Gastroesophageal sphincter (tissue), 4 donors: ENCODE measurements around the gene PFN2. TPM values are rescaled to one million over a fixed set of nuclear protein-coding genes. Genes with fewer than 3 reads are reported as not detected.
"Not testable (repeated sequence)": the region's sequence is repeated elsewhere in the genome, so short reads cannot be mapped to it uniquely, and the experiment has no call there.

Experiments used
- ATAC-seq: fragments of 150-250 bp; one replicate; pipeline ENCODE4 v1.9.1; 2016; ENCODE audit warnings: mild to moderate bottlenecking, moderate library complexity
- H3K27ac ChIP-seq, 4 donors: fragments of 200-600 bp; sonication (generic) in 3 of 4; 1 replicate in 3 of 4; 2 replicates in 1 of 4; pipeline ENCODE4 v1.5.1; 2016 to 2019
- H3K27me3 ChIP-seq: fragments of 200-600 bp; sonication (generic); one replicate; pipeline ENCODE4 v1.5.1; 2019
- H3K36me3 ChIP-seq, 2 donors: fragments of 200-600 bp; sonication (generic); one replicate each; pipeline ENCODE4 v1.5.1; 2019; ENCODE audit warnings: control low read depth in 1 of 2
- H3K4me1 ChIP-seq, 3 donors: fragments of 200-600 bp; sonication (generic); 1 replicate in 2 of 3; 2 replicates in 1 of 3; pipeline ENCODE4 v1.5.1; 2016 to 2019; ENCODE audit warnings: control low read depth in 2 of 3
- H3K4me3 ChIP-seq, 2 donors: fragments of 200-600 bp; sonication (generic); one replicate each; pipeline ENCODE4 v1.5.1; 2019; ENCODE audit warnings: mild to moderate bottlenecking in 1 of 2, moderate library complexity in 1 of 2
- H3K9me3 ChIP-seq, 3 donors: fragments of 200-600 bp; sonication (generic); one replicate each; pipeline ENCODE4 v1.5.1; 2017 to 2019; ENCODE audit warnings: control low read depth in 2 of 3
- CTCF ChIP-seq, 4 experiments: fragments of 200-600 bp in 2 of 4; fragments of 450-650 bp in 2 of 4; sonication (generic) in 1 of 4; IDR thresholded peaks; one replicate each; pipeline ENCODE4 v1.5.1; 2017 to 2019; ENCODE audit warnings: antibody characterized with exemption in 4 of 4, mild to moderate bottlenecking in 2 of 4, moderate library complexity in 2 of 4
- EP300 ChIP-seq: sonication (generic); formaldehyde crosslinking; IDR thresholded peaks from one replicate; pipeline ENCODE4 v1.6.1; 2017; ENCODE audit warnings: antibody characterized with exemption, mild to moderate bottlenecking
- POLR2A ChIP-seq, 2 donors: fragments of 450-650 bp; IDR thresholded peaks; one replicate each; pipeline ENCODE4 v1.6.1; 2017; ENCODE audit warnings: antibody characterized with exemption in 2 of 2, mild to moderate bottlenecking in 2 of 2, moderate library complexity in 1 of 2
- POLR2AphosphoS5 ChIP-seq: sonication (generic); formaldehyde crosslinking; IDR thresholded peaks from one replicate; pipeline ENCODE4 v1.6.1; 2017; ENCODE audit warnings: antibody characterized with exemption
- WGBS, 2 donors: methylation state at CpG; one replicate each; pipeline ENCODE4 v1.1.5; 2018; ENCODE audit warnings: low coverage in 1 of 2; 5-methylcytosine and 5-hydroxymethylcytosine counted together
- total RNA-seq, 4 donors: library from RNA; depleted of rRNA; stranded (reverse); fragments of >200 nt; gene quantifications; one replicate each; pipeline ENCODE4 v1.1.0, GENCODE V29; 2016

Gene PFN2
- total RNA-seq, 4 donors from 2014 or later, result 43.5 to 80.6 (median 54.6) TPM

- no peaks in the 10 kb centered on the region for H3K36me3 ChIP-seq
- TF ChIP-seq POLR2AphosphoS5 (no peak), EP300 (no peak)
- no peak for ATAC-seq
- H3K4me1 ChIP-seq, result no peaks in the 10 kb centered on the region
- no peaks in the 10 kb centered on the region for H3K27me3 ChIP-seq
- H3K27ac ChIP-seq, result no peak overlapping the region
- H3K9me3 ChIP-seq, result peaks cover 0 to 13% (median 0%) of the 10 kb centered on the region in 3 donors
- no peak overlapping the region for H3K4me3 ChIP-seq
- WGBS, 2 donors, result 73 to 75% methylated on average over 1 of the region's 1 CpG
Measured at GRCh38 chr3:149990423-149990948, 19.8 kb upstream of the PFN2 start.

GRCh38 chr3:149989307-149989706 is 18.6 kb upstream of the PFN2 start:
- ATAC-seq, result no peak
- no peak overlapping the region for H3K4me3 ChIP-seq
- H3K27ac ChIP-seq, result no peak overlapping the region
- 64 to 85% methylated on average over 2 of the region's 2 CpGs for WGBS, 2 donors
- peaks cover 0 to 2% (median 0%) of the 10 kb centered on the region in 3 donors for H3K9me3 ChIP-seq
- no peaks in the 10 kb centered on the region for H3K36me3 ChIP-seq
- H3K4me1 ChIP-seq, result no peaks in the 10 kb centered on the region
- H3K27me3 ChIP-seq, result no peaks in the 10 kb centered on the region
- no peak for TF ChIP-seq POLR2A (IDR thresholded peaks at IDR 0.05)
- no peak for TF ChIP-seq CTCF (IDR thresholded peaks at IDR 0.05)
- TF ChIP-seq POLR2AphosphoS5, result no peak
- TF ChIP-seq EP300, result no peak

- H3K4me1 ChIP-seq, result peaks cover 0 to 1% (median 0%) of the 10 kb centered on the region in 3 donors
- H3K9me3 ChIP-seq, result no peaks in the 10 kb centered on the region
- H3K36me3 ChIP-seq, result no peaks in the 10 kb centered on the region
- WGBS, 2 donors, result 90 to 92% methylated on average over 4 of the region's 4 CpGs
- ATAC-seq, result no peak
- no peak overlapping the region for H3K4me3 ChIP-seq
- H3K27ac ChIP-seq, result no peak overlapping the region
- TF ChIP-seq POLR2A (IDR thresholded peaks at IDR 0.05) (no peak), POLR2AphosphoS5 (no peak), EP300 (no peak), CTCF (IDR thresholded peaks at IDR 0.05) (no peak)
- no peaks in the 10 kb centered on the region for H3K27me3 ChIP-seq
Measured at GRCh38 chr3:149983628-149984027, 12.9 kb upstream of the PFN2 start.

- not testable (repeated sequence) for H3K27me3 ChIP-seq, H3K9me3 ChIP-seq, H3K4me1 ChIP-seq, H3K4me3 ChIP-seq, H3K36me3 ChIP-seq, H3K27ac ChIP-seq, ATAC-seq
- WGBS, 2 donors, result 93 to 98% methylated on average over 5 to 10 of the region's 32 CpGs
Measured at GRCh38 chr3:149983053-149983452, 12.4 kb upstream of the PFN2 start.

- not testable (repeated sequence) for H3K27me3 ChIP-seq, H3K9me3 ChIP-seq, H3K27ac ChIP-seq, ATAC-seq, H3K4me3 ChIP-seq, H3K36me3 ChIP-seq
- peaks cover 0 to 17% (median 0%) of the 10 kb centered on the region in 3 donors for H3K4me1 ChIP-seq
- 83% methylated on average over 2 of the region's 10 CpGs; no CpG with 5 or more reads in 1 of the 2 donors for WGBS, 2 donors
Measured at GRCh38 chr3:149981979-149982378, 11.3 kb upstream of the PFN2 start.

- H3K4me3 ChIP-seq, result no peak overlapping the region
- no peak for ATAC-seq
- no peaks in the 10 kb centered on the region for H3K36me3 ChIP-seq
- H3K27me3 ChIP-seq, result no peaks in the 10 kb centered on the region
- H3K9me3 ChIP-seq, result no peaks in the 10 kb centered on the region
- peaks cover 0 to 18% (median 0%) of the 10 kb centered on the region in 3 donors for H3K4me1 ChIP-seq
- TF ChIP-seq POLR2A (IDR thresholded peaks at IDR 0.05), result no peak
- TF ChIP-seq CTCF (IDR thresholded peaks at IDR 0.05), result no peak
- no peak for TF ChIP-seq EP300
- no peak for TF ChIP-seq POLR2AphosphoS5
- H3K27ac ChIP-seq, result no peak overlapping the region
- 65 to 76% methylated on average over 2 of the region's 2 CpGs for WGBS, 2 donors
Measured at GRCh38 chr3:149977386-149977785, 6.7 kb upstream of the PFN2 start.
